HG02970 (cell line): ENCODE measurements around the gene CCL24.
"Not testable (repeated sequence)": the region's sequence is repeated elsewhere in the genome, so short reads cannot be mapped to it uniquely, and the experiment has no call there.

Experiments
- ATAC-seq: cut with Tn5 transposase; IDR thresholded peaks from one replicate; pipeline ENCODE4 v1.9.1; 2021; ENCODE audit warnings: mild to moderate bottlenecking, moderate library complexity, moderate number of reproducible peaks; ENCODE audit not compliant: unreplicated experiment, low FRiP score

Gene CCL24

GRCh38 chr7:75813781-75814236, at the start of gene CCL24:
Gene CCL24 (minus strand): TSS chr7:75813806. CDS start chr7:75813715, 91 bp downstream.
- ATAC-seq = no peak

DNA sequence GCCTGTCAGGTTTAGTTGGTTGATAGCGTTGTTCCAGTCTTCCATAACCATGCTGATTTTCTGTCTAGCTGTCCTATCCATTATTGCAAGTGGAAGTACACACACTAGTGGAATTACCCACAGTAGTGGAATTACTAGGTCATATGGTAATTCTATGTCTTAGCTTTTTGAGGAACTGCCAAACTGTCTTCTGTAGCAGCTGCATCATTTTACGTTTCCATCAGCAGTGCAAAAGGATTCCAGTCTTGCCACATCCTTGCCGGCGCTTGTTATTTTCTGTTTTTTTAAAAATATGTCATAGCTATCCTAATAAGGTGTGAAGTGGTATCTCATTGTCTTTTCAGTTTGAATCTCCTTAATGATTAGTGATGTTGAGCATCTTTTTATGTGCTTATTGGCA, 48.0 kb upstream of the CCL24 start:
- ATAC-seq = no peak

DNA sequence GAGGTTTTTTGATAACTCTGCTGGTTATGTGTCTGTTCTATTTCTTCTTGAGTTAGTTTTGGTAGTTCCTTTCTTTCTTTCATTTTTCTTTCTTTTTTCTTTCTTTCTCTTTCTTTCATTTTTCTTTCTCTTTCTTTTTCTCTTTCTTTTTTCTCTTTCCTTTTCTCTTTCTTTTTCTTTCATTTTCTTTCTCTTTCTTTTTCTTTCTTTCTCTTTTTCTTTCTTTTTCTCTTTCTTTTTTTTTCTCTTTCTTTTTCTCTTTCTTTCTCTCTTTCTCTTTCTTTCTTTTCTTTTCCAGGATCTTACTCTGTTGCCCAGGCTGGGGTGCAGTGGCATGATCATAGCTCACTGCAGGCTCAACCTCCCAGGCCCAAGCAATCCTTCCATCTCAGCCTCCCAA, 44.8 kb upstream of the CCL24 start:
- no peak for ATAC-seq

- ATAC-seq = no peak
Measured at GRCh38 chr7:75856536-75856935, 42.9 kb upstream of the CCL24 start.

- ATAC-seq = not testable (repeated sequence)
Measured at GRCh38 chr7:75854813-75855345, 41.3 kb upstream of the CCL24 start.

DNA sequence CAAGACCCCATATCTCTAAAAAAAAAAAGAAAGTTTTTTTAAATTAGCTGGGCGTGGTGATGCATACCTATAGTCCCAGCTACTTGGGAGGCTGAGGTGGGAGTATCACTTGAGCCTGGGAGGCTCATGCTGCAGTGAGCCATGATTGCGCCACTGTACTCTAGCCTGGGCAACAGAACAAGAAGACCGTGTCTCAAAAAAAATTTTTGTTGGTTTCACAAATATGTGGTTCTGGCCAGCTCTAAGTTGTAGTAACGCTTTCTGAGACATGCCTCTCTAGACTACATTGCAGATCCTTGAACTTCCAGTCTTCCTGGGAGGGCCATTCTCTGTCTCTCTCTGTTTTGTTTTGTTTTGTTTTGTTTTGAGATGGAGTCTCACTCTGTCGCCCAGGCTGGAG, 40.6 kb upstream of the CCL24 start:
- no peak for ATAC-seq

GRCh38 chr7:75850235-75850634, 36.6 kb upstream of the CCL24 start:
- ATAC-seq = no peak

DNA sequence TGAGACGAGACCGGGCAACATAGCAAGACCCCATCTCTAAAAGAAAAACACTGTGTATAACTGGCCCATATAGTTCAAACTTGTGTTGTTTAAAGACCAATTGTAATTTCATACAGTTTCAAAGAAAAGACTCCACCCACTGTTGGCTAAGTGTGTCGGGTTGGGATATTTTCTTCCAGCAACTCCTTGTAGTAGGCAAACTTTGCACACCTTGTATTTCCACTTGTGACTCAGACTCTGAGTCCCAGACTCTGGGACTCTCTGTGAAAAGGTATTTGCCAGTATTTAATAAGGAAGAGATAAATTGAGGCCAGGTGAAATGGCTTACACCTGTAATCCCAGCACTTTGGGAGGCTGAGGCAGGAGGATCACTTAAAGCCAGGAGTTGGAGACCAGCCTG, 36.0 kb upstream of the CCL24 start:
- no peak for ATAC-seq

DNA sequence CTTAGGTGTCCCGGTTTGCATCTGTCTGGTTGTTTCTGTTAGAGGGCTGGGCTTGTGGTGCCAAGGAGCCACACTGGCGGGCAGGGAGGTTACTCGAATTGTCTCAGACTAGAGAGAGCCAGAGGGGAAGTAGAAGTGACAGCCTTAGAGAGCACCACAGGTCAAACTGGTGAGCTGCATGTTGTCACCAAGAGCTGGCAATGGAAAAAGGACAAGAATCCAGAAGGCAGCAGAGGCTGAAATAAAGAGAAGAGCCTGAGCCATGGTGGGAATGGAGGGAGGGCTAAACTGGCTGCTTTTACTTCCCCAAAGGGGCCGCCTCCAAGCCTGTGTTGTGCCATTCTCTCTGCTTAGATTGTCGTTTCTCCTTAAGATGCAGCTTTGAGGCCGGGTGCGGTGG, 34.1 kb upstream of the CCL24 start:
- ATAC-seq = no peak

DNA sequence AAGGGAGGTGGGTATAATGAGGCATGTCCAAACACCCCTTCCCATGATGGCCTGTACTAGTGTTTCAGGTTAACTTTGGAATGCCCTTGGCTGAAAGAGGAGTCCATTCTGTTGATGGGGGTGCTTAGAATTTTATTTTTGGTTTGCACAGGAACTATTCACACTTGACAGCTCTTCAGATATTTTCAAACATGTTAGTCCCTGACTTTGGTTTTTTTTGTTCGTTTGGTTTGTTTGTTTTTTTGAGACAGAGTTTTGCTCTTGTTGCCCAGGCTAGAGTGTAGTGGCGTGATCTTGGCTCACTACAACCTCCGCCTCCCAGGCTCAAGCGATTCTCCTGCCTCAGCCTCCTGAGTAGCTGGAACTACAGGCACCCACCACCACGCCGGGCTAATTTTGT, 31.5 kb upstream of the CCL24 start:
- not testable (repeated sequence) for ATAC-seq

DNA sequence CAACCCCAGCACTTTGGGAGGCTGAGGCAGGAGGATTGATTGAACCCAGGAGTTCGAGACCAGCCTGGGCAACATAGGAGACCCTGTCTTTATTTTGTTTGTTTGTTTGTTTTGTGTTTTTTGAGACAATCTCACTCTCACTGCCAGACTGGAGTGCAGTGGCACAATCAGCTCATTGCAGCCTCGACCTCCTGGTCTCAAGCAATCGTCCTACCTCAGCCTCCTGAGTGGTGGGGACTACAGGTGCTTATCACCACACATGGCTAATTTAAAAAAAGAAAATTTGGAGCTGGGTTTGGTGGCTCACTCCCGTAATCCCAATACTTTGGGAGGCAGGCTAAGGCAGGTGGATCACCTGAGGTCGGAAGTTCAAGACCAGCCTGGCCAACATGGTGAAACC, 30.6 kb upstream of the CCL24 start:
- no peak for ATAC-seq

- ATAC-seq = no peak
Measured at GRCh38 chr7:75843613-75844116, 30.1 kb upstream of the CCL24 start.

DNA sequence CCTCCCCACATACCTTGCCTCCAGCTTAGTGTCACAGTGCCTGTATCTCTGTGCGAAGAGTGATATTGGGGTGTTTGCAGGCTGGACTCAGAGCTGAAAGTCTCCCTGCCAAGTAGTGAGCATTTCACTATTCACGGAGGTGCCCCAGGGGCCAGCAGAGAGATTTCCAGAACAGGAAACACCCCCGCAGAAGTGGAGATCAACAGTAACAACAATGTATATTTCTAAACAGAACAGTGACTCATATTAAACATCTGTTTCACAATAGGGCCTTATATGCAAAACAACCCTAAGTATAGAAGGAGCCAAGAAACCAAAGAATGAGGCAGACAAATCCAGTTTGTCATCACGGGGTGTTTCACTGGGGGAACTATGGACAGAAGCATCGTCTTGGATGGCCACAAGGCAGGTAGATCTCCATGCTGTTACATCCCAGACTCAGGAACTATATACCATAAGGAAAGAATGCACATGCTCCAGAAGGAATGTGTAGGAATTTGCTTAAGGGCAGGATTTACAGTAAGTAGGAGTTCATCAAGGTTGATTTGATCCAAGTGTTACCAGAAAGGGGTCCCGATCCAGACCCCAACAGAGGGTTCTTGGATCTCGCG, 29.3 kb upstream of the CCL24 start:
- ATAC-seq = no peak

DNA sequence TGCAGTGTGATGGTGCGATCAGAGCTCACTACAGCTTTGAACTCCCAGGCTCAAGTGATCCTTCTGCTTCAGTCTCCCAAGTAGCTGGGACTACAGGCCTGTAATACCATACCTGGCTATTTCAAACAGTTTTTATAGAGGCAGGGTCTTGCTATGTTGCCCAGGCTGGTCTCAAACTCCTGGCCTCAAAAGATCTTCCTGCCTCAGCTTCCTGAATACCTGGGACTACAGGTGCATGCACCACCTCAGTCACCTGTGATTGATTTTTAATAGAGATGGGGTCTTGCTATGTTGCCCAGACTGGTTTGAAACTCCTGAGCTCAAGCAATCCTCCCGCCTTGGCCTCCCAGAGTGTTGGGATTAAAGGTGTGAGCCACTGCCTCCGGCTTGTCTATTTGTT, 26.4 kb upstream of the CCL24 start:
- no peak for ATAC-seq

GRCh38 chr7:75838281-75838930, 24.8 kb upstream of the CCL24 start:
- ATAC-seq = not testable (repeated sequence)

GRCh38 chr7:75836798-75837197, 23.2 kb upstream of the CCL24 start:
- no peak for ATAC-seq

DNA sequence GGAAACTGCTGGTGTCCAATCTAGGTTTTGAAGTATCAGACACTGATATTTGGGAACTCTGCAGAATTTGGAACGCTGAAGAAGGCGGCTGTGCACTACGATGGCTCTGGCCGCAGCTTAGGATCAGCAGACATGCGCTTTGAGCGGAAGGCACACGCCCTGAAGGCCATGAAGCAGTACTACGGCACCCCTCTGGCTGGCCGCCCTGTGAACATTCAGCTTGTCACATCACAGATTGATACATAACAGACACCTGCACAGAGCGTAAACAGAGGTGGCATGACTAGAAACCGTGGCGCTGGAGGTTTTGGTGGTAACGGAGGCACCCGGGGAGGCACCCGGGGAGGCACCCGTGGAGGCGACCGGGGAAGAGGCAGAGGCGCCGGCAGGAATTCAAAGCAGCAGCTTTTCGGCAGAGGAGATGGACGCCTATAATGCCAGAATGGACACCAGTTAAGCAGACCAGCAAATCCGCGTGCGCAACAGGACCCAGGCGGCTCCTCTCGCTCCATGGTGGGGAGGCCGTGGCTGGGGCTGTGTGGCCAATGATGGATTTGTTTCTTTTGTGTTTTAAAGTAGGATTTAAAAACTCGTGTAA, 22.2 kb upstream of the CCL24 start:
- no peak for ATAC-seq

DNA sequence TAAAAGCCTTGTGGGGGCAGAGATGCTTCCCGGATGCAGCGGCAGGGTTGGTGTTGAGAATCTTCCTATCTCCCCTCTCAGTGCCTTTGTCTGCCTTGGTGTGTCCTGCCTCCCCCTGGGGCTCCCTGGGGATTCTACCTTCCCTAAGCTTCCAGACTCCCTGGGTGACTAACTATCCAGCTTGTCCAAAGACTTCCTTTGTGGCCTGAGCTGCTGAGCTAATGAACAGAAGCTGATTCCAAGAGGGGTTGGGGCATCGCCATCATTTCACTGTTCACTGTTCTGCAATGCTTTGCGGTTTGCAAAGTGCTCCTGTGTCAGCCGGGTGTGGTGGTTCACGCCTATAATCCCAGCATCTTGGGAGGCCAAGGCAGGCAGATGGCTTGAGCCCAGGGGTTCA, 20.1 kb upstream of the CCL24 start:
- not testable (repeated sequence) for ATAC-seq

DNA sequence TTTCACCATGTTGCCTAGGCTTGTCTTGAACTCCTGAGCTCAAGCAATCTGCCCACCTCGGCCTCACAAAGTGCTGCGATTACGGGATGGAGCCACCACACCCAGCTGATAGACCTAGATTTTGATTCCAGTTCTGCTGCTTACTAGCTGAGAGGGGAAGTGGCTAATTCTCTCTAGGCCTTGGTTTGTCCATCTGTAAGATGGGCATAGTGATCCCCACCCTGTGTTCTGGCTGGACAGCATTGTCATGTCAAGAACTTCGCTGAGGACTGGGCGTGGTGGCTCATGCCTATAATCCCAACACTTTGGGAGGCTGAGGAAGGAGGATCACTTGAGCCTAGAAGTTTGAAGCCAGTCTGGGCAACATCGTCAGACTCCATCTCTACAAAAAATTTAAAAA, 17.4 kb upstream of the CCL24 start:
- ATAC-seq = no peak

GRCh38 chr7:75829656-75830055, 16.1 kb upstream of the CCL24 start:
- not testable (repeated sequence) for ATAC-seq

- ATAC-seq = no peak
Measured at GRCh38 chr7:75823198-75823910, 9.7 kb upstream of the CCL24 start.
